Skin of body (tissue), 3 donors: ENCODE results near the gene PHKB. TPM values are rescaled to one million over a fixed set of nuclear protein-coding genes. Genes with fewer than 3 reads are reported as not detected.

Experiments
- DNase-seq: peaks from one replicate; lab custom pipeline; 2025; lab: John Stamatoyannopoulos, UW
- small RNA-seq: library from RNA; depleted of rRNA; stranded (forward); fragments of <200 nt; gene quantifications from one replicate; pipeline ENCODE3, GENCODE V24; 2014; ENCODE audit warnings: low replicate concordance
- total RNA-seq: library from RNA; depleted of rRNA; stranded (reverse); fragments of >200 nt; gene quantifications from one replicate; pipeline ENCODE4 v1.2.3, GENCODE V29; 2014

The PHKB gene
- total RNA-seq, 1 donor from 2014 or later, result 72.2 TPM

DNA sequence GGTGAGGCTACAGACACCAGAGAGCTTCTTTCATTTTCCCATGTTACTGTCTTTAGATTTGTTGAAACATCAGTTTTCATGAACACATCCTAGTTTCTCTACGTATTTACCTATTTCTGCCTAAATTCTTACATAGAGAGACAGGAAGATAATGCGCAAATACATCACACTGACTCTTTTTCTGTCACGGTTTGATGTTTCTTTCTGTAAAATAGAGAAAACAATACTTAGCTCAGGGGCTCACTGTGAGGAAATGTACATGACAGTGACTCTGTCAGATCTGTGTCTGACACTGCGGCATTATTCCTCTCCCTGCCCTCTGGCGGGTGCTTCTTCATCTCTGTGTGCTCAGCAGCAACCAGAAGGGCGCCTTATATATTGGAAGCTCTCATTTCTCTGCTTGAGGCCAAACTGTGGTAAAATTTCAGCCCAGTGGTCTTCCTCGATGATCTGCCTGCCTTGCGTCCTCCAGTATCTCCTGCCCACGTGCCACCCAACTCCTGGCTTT lies 264.1 kb downstream of the PHKB start:
- DNase-seq, result no peak

DNA sequence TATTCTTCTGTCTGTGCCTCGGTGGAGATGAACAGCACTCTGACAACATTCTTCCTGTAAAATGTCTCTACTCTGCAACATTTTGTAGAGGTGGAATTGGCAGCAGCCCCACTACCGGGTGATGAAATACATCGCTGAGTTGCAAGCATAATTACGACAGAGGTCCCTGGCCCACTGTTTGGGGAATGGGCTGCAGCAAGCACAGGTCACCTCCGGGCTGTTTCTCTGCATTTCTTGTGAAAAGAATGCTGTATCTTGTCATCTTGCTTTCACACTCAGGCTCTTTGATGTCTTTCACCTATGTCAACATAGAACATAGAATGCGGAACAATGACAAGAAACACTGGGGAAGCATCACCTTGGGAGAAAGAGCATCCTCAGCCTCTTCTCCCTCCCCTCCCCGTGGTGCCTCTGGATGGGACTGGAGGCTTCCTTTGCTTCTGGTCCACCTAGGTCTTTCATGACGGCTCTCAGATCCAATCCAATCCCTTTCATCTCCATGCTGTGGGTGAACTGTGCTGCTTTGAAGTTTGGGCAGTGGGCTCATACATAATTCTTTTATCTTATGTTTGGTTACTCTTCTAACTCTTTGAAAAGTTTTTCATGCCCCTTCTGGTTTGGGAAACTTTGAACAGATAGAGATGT lies 265.0 kb downstream of the PHKB start:
- DNase-seq, result no peak

DNA sequence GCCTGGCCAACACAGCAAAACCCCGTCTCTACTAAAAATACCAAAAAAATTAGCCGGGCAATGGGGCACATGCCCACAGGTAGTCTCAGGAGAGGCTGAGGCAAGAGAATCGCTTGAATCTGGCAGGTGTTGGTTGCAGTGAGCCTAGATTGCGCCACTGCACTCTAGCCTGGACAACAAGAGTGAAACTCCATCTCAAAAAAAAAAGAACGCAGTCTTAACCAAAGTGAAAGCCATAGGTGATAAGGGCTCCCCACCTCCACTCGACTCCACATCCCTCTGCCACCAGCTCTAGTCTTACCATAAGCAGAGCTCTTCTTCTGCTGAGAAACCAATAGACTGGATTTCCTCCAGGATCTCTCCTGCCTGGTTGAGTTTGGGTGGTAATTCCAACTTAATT lies 266.0 kb downstream of the PHKB start:
- DNase-seq, result no peak

DNA sequence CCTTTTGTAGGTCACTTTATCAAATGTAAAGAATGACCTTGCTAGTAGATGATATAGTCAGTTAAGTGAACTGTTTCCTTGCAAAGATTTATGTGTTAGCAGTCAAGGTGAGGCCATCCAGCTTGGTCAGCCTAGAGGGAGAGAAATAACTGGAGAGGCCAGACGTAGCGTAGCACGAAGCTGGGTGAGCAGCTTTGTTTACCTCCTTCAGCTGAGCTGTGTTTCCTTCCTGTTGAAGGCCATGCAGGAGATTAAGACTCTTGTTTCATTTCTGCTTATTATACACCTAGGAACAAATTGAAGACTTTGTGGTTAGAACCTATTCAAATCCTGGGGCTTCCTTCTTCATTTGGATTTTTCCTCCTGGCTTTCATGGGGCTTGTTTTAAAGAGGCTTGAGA lies 267.1 kb downstream of the PHKB start:
- no peak for DNase-seq

DNA sequence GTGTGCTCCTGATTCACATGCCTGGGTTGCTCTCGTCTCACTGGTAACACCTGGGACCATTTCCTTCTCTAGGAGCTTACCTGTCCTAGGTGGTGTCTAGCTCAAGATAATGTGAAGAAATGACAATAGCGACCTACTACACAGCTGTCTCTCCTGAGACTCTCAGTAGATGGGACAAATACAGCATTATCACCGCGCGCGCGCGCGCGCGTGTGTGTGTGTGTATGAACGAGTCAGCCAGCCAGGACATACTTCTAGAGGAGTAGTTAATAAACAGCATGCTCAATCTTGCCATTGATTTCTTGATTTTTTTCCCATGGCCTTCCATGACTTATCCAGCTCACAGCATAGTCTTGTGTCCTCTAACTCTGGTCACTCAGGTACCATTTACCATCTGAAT lies 268.6 kb downstream of the PHKB start:
- no peak for DNase-seq

DNA sequence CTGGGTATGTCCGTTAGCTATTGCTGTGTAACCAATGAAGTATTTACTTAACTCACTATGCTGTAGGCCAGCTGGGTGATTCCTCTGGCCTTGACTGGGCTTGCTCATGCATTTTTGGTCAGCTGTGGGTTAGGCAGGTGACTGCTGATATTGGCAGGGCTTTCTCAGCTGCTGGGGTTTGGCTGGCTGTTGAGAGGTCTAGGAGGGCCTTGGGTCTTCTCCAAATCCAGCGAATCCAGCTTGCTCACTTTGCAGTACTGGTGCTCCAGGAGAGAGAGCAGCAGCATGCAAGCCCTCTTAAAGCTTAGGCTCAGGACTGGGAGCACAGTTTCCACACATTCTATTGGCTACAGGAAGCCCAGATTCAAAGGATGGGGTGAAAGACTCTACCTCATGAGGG lies 270.1 kb downstream of the PHKB start:
- no peak for DNase-seq

DNA sequence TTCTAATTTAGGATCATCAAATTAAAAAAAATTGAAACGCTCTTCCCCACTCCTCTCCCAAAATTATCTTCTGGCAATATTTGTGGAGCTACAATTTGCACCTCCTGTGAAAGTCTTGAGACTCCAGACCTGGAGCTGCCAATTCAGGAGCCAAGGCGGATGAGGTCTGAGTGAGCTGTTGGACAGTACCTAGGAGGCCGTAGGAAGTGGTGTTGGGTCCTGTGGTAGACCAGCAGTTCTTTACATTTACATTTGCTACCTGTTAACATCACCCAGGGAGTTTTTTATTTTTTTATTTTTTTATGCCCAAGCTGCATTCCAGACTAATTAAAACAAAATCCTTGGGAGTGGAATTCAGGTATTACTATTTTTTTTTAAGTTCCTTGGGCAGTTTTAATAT lies 271.0 kb downstream of the PHKB start:
- DNase-seq, result no peak

DNA sequence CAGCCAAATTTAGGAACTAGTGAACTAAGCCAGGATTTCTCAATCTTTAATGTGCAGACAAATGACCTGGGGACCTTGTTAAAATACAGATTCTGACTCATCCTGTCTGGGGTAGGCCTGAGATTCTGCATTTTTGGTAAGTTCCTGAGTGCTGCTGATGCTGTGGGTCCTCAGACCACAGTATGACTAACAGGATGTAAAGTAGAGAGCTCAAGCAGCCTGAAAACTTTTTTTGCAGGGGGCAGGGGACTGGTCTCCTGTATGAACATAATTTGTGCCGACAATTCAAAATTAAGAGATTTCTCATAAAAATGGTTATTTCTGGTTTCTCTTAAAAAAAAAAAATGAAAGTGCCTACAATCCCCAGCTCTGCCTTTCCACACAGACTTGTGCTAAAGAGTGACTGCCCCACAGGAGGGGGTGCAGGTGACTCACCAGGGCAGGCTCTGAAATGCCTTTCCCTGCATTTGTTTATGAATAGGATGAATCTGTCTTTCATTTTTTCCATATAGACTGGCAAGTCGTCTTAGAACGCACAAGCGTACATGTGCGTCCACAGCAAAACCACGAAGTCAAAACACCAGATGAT lies 271.5 kb downstream of the PHKB start:
- DNase-seq, result no peak

DNA sequence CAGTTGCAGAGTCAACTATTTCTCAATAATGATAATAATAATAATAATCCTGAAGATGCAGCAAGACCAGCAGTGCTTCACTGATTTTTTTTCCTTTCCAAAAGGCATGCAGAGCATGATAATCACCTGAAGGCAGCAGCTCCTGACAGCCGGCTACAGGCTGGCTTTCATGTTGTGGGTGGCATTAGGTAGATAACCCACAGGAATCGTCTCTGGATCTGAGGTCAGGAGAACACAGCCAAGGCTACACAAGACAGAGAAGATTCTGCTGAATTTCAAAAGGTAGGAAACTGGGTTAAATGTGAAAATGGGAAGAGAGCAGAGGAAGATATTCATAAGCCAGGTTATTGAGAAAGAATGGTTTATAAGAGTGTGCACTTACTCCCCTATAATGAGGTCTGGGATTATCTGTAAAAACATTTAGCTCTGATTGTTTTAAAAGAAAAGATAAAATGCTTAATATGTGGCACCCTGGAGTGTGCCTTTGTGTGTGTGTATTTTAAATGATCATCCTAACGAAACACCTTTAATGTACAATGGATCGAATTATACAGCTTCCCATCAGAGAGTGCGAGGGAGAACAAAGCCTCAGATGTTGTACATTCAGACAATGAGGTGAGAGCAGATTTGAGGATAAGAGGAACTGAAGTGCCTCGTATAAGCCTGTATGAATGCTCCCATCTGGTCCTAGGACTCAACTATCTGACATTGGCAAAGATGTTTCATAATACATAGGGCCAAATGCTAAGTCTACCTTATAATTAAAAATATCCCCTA lies 273.1 kb downstream of the PHKB start:
- no peak for DNase-seq

DNA sequence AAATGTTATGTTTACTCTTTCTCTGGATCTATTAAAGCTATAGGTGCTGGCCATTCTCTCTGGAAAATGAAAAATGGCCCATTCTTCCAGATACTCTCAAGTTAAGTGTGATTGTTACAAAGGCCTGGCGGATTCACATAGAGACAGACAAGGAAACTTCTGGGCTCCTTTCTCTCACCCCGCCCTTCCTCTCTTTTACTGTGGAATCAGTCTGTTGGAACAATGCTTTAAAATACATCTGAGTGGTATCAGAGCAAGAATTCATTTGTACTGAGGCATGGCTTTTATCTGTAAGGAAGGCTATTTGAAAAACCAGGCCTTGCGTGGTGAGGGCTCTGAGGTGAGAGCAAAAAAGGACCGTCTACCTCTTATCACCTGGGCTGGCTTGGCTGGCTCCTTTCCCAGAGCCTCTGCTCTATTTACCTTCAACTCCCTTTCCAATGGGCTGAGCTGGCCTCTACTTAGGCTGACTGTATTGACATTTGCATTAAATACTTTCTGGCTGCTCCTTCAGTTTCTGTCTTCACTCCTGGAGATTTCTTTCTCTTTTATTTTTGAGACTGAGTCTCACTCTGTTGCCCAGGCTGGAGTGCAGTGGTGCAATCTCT lies 274.0 kb downstream of the PHKB start:
- no peak for DNase-seq

DNA sequence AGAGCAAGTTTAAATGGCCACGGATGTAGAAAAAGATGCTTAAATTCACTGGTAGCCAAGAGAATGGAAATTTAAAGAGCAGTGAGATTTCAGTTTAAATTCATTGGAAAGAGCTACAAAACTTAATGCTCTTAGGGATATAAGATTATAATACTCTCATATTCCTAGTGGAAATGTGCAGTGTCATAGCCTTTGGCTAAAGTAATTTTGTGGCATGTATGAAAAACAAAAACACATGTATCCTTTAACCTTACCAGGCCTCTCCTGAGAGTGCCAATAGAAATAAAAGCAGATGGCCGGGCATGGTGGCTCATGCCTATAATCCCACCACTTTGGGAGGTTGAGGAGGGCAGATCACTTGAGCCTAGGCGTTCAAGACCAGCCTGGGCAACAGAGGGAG lies 289.2 kb downstream of the PHKB start:
- DNase-seq, result no peak

Small RNA genes lying within 50 kb of the gene (small RNA-seq; reads per million reads assigned to genes)
- not detected for gene RNA5SP425

Other genes with a start within 250 kb of the PHKB start
- gene ITFG1, start 268 bp upstream of the PHKB start, total RNA-seq, result 55.6 TPM